Tongue (tissue), 2 donors: ENCODE data around the gene IFITM2. TPM values are rescaled to one million over a fixed set of nuclear protein-coding genes. Genes with fewer than 3 reads are reported as not detected.

Source experiments
- DNase-seq: peaks from one replicate; pipeline ENCODE4 v3.0.0-alpha.2; 2015
- total RNA-seq: library from RNA; depleted of rRNA; stranded (reverse); fragments of >200 nt; gene quantifications from one replicate; pipeline ENCODE4 v1.2.3, GENCODE V29; 2014

Gene IFITM2
- total RNA-seq, result 9.7 TPM

GRCh38 chr11:307766-308708 lies at the start of gene IFITM2:
Gene IFITM2 (plus strand): TSS chr11:307816. CDS start chr11:308193, 377 bp downstream.
- peak; percentile 89 for DNase-seq

GRCh38 chr11:259413-259812 lies 48.2 kb upstream of the IFITM2 start:
- DNase-seq, result no peak

- no peak for DNase-seq
Measured at GRCh38 chr11:261624-262023, 46.0 kb upstream of the IFITM2 start.

GRCh38 chr11:266676-267439 lies 40.8 kb upstream of the IFITM2 start:
- DNase-seq, result no peak

- no peak for DNase-seq
Measured at GRCh38 chr11:267491-267994, 40.1 kb upstream of the IFITM2 start.

GRCh38 chr11:268716-269145 lies 38.9 kb upstream of the IFITM2 start:
- DNase-seq, result peak; percentile 32

- DNase-seq, result no peak
Measured at GRCh38 chr11:269146-269890, 38.3 kb upstream of the IFITM2 start.

- DNase-seq, result no peak
Measured at GRCh38 chr11:270451-271318, 36.9 kb upstream of the IFITM2 start.

- no peak for DNase-seq
Measured at GRCh38 chr11:271319-271715, 36.3 kb upstream of the IFITM2 start.

GRCh38 chr11:272195-272930 lies 35.3 kb upstream of the IFITM2 start:
- no peak for DNase-seq

GRCh38 chr11:272931-273198 lies 34.8 kb upstream of the IFITM2 start:
- no peak for DNase-seq

GRCh38 chr11:276219-276618 lies 31.4 kb upstream of the IFITM2 start:
- no peak for DNase-seq

- DNase-seq, result no peak
Measured at GRCh38 chr11:278001-278951, 29.3 kb upstream of the IFITM2 start, which contains the start of gene NLRP6. Gene NLRP6 (plus strand): TSS chr11:278407. CDS start chr11:278570, 163 bp downstream.

GRCh38 chr11:279040-279965 lies 28.3 kb upstream of the IFITM2 start:
- no peak for DNase-seq

GRCh38 chr11:279966-280705 lies 27.5 kb upstream of the IFITM2 start:
- DNase-seq, result peak; percentile 22

- DNase-seq, result no peak
Measured at GRCh38 chr11:280706-281485, 26.7 kb upstream of the IFITM2 start.
